Nephron (organoid): ENCODE measurements around the gene MPRIP.

Source experiments
- H3K27ac Mint-ChIP-seq, 3 experiments: 2 replicates each; pipeline ENCODE4 v1.8.0; 2020; ENCODE audit warnings: mixed read lengths in 3 of 3, mild to moderate bottlenecking in 2 of 3, moderate library complexity in 1 of 3
- H3K27me3 Mint-ChIP-seq: 2 replicates; pipeline ENCODE4 v1.8.0; 2021; ENCODE audit warnings: low read depth, mild to moderate bottlenecking, moderate library complexity, mixed read lengths
- H3K36me3 Mint-ChIP-seq: 2 replicates; pipeline ENCODE4 v1.8.0; 2020; ENCODE audit warnings: low read depth, mixed read lengths
- H3K4me1 Mint-ChIP-seq: 2 replicates; pipeline ENCODE4 v1.8.0; 2020; ENCODE audit warnings: mixed read lengths
- H3K4me3 Mint-ChIP-seq, 3 experiments: 2 replicates each; pipeline ENCODE4 v1.8.0; 2020; ENCODE audit warnings: mild to moderate bottlenecking in 3 of 3, mixed read lengths in 3 of 3, moderate library complexity in 2 of 3
- H3K9me3 Mint-ChIP-seq: 2 replicates; pipeline ENCODE4 v1.8.0; 2020; ENCODE audit warnings: mixed read lengths
- CTCF ChIP-seq, 3 experiments: fragments of 200-600 bp; sonication (generic); IDR thresholded peaks; one replicate each; pipeline ENCODE4 v1.5.0; 2021; ENCODE audit warnings: antibody characterized with exemption in 3 of 3; ENCODE audit not compliant: unreplicated experiment in 3 of 3

The MPRIP gene

GRCh38 chr17:17124341-17124740 is 82.1 kb downstream of the MPRIP start:
- peaks cover 72% of the 10 kb centered on the region for H3K4me1 Mint-ChIP-seq
- no peaks in the 10 kb centered on the region for H3K9me3 Mint-ChIP-seq
- no peak for TF ChIP-seq CTCF (IDR thresholded peaks at IDR 0.05; ENCODE audit: unreplicated experiment in 3 of 3)
- peaks cover 8% of the 10 kb centered on the region for H3K36me3 Mint-ChIP-seq
- H3K27me3 Mint-ChIP-seq: no peaks in the 10 kb centered on the region
- H3K4me3 Mint-ChIP-seq: no peak overlapping the region
- peak overlapping the region in 1 of 3 experiments; percentile 30 for H3K27ac Mint-ChIP-seq

GRCh38 chr17:17125136-17126084 is 83.2 kb downstream of the MPRIP start:
- H3K9me3 Mint-ChIP-seq: no peaks in the 10 kb centered on the region
- peaks cover 9% of the 10 kb centered on the region for H3K36me3 Mint-ChIP-seq
- no peak overlapping the region for H3K4me3 Mint-ChIP-seq
- H3K4me1 Mint-ChIP-seq: peaks cover 64% of the 10 kb centered on the region
- no peaks in the 10 kb centered on the region for H3K27me3 Mint-ChIP-seq
- peak overlapping the region in 1 of 3 experiments; percentile 59 for H3K27ac Mint-ChIP-seq
- no peak for TF ChIP-seq CTCF (IDR thresholded peaks at IDR 0.05; ENCODE audit: unreplicated experiment in 3 of 3)

GRCh38 chr17:17126131-17127110 is 84.2 kb downstream of the MPRIP start:
- no peak overlapping the region for H3K27ac Mint-ChIP-seq
- H3K27me3 Mint-ChIP-seq: no peaks in the 10 kb centered on the region
- peaks cover 54% of the 10 kb centered on the region for H3K4me1 Mint-ChIP-seq
- no peak for TF ChIP-seq CTCF (IDR thresholded peaks at IDR 0.05; ENCODE audit: unreplicated experiment in 3 of 3)
- peaks cover 9% of the 10 kb centered on the region for H3K36me3 Mint-ChIP-seq
- no peaks in the 10 kb centered on the region for H3K9me3 Mint-ChIP-seq
- no peak overlapping the region for H3K4me3 Mint-ChIP-seq

- H3K36me3 Mint-ChIP-seq: peaks cover 9% of the 10 kb centered on the region
- no peak overlapping the region for H3K27ac Mint-ChIP-seq
- no peak for TF ChIP-seq CTCF (IDR thresholded peaks at IDR 0.05; ENCODE audit: unreplicated experiment in 3 of 3)
- no peaks in the 10 kb centered on the region for H3K9me3 Mint-ChIP-seq
- no peak overlapping the region for H3K4me3 Mint-ChIP-seq
- H3K4me1 Mint-ChIP-seq: peaks cover 50% of the 10 kb centered on the region
- no peaks in the 10 kb centered on the region for H3K27me3 Mint-ChIP-seq
Observed at GRCh38 chr17:17127156-17127555, 84.9 kb downstream of the MPRIP start.

- H3K9me3 Mint-ChIP-seq: no peaks in the 10 kb centered on the region
- peaks cover 9% of the 10 kb centered on the region for H3K36me3 Mint-ChIP-seq
- H3K4me3 Mint-ChIP-seq: no peak overlapping the region
- peaks cover 55% of the 10 kb centered on the region for H3K4me1 Mint-ChIP-seq
- no peak for TF ChIP-seq CTCF (IDR thresholded peaks at IDR 0.05; ENCODE audit: unreplicated experiment in 3 of 3)
- no peak overlapping the region for H3K27ac Mint-ChIP-seq
- H3K27me3 Mint-ChIP-seq: no peaks in the 10 kb centered on the region
Observed at GRCh38 chr17:17127730-17128291, 85.6 kb downstream of the MPRIP start.
